Urothelium cell line (cell line): ENCODE results near the gene ACAT2.
"Not testable (repeated sequence)": the region's sequence is repeated elsewhere in the genome, so short reads cannot be mapped to it uniquely, and the experiment has no call there.

ENCODE experiments used
- DNase-seq: peaks from one replicate; pipeline ENCODE4 v3.0.0; 2011; ENCODE audit warnings: low spot score, mixed read lengths
- FAIRE-seq: peaks from 2 replicates; lab custom pipeline; 2011; peaks lifted over from hg19 to GRCh38; lab: Jason Lieb, UNC

The ACAT2 gene

GRCh38 chr6:159761873-159762680 is at the start of gene ACAT2:
TSS of gene ACAT2 (plus strand) at chr6:159762045. CDS start at chr6:159762088, 43 bp downstream.
- DNase-seq (peak; percentile 95), FAIRE-seq (peak; percentile 17)

- FAIRE-seq, DNase-seq: not testable (repeated sequence)
Measured at GRCh38 chr6:159712389-159712788, 49.5 kb upstream of the ACAT2 start.

GRCh38 chr6:159713984-159714383 is 47.9 kb upstream of the ACAT2 start:
- FAIRE-seq (no peak), DNase-seq (no peak)

GRCh38 chr6:159714404-159714803 is 47.4 kb upstream of the ACAT2 start:
- FAIRE-seq, result no peak
- DNase-seq, result no peak

- FAIRE-seq, result no peak
- no peak for DNase-seq
Measured at GRCh38 chr6:159715166-159715565, 46.7 kb upstream of the ACAT2 start.

- DNase-seq (no peak), FAIRE-seq (no peak)
Measured at GRCh38 chr6:159715605-159716004, 46.2 kb upstream of the ACAT2 start.

GRCh38 chr6:159716247-159717096 is 45.4 kb upstream of the ACAT2 start:
- FAIRE-seq (no peak), DNase-seq (no peak)

GRCh38 chr6:159718634-159719033 is 43.2 kb upstream of the ACAT2 start:
- no peak for DNase-seq
- no peak for FAIRE-seq

GRCh38 chr6:159719287-159719686 is 42.6 kb upstream of the ACAT2 start:
- no peak for FAIRE-seq
- no peak for DNase-seq

GRCh38 chr6:159720708-159721107 is 41.1 kb upstream of the ACAT2 start:
- peak; percentile 44 for DNase-seq
- FAIRE-seq, result no peak

- not testable (repeated sequence) for FAIRE-seq, DNase-seq
Measured at GRCh38 chr6:159721981-159722380, 39.9 kb upstream of the ACAT2 start.

- FAIRE-seq (no peak), DNase-seq (no peak)
Measured at GRCh38 chr6:159722655-159723054, 39.2 kb upstream of the ACAT2 start.

- DNase-seq (no peak), FAIRE-seq (no peak)
Measured at GRCh38 chr6:159723259-159723658, 38.6 kb upstream of the ACAT2 start.

- FAIRE-seq (no peak), DNase-seq (no peak)
Measured at GRCh38 chr6:159724778-159725177, 37.1 kb upstream of the ACAT2 start.

- DNase-seq, FAIRE-seq: not testable (repeated sequence)
Measured at GRCh38 chr6:159725208-159725607, 36.6 kb upstream of the ACAT2 start.

GRCh38 chr6:159726255-159726917 is 35.5 kb upstream of the ACAT2 start:
- DNase-seq (no peak), FAIRE-seq (no peak)

GRCh38 chr6:159726918-159727716 is 34.7 kb upstream of the ACAT2 start, which contains the start of gene WTAP:
TSS of gene WTAP (plus strand) at chr6:159727506. CDS start at chr6:159736266, 8,760 bp downstream.
- DNase-seq (peak; percentile 94), FAIRE-seq (peak; percentile 86)

- DNase-seq, result peak; percentile 54
- no peak for FAIRE-seq
Measured at GRCh38 chr6:159727717-159728445, 34.0 kb upstream of the ACAT2 start.

GRCh38 chr6:159728531-159728964 is 33.3 kb upstream of the ACAT2 start:
- FAIRE-seq (no peak), DNase-seq (no peak)
